HEK293 (cell line): ENCODE results near the gene MANSC4.

Source experiments
- CTCF ChIA-PET: fragments of 350-600 bp; formaldehyde crosslinking; extraction: SDS; loops from one replicate; lab custom pipeline; 2021; ENCODE audit warnings: antibody characterized with exemption; lab: Yijun Ruan, JAX
- POLR2A ChIA-PET: fragments of 300-600 bp; formaldehyde crosslinking; extraction: SDS; loops from one replicate; lab custom pipeline; 2020; ENCODE audit warnings: antibody characterized with exemption, inconsistent platforms; lab: Yijun Ruan, JAX
- H3K27ac ChIP-seq: fragments of 200-500 bp; sonication (Bioruptor generic); 2 replicates; pipeline ENCODE4 v1.5.1; 2014; ENCODE audit warnings: low read depth, low read length, control low read depth, inconsistent platforms; ENCODE audit errors: extremely low read depth
- H3K36me3 ChIP-seq, 2 experiments: fragments of 200-500 bp in 1 of 2; sonication (Bioruptor generic) in 1 of 2; 1 replicate in 1 of 2; 2 replicates in 1 of 2; pipeline ENCODE4 v1.5.1; 2014 to 2017; ENCODE audit warnings: inconsistent platforms in 2 of 2, low read length in 2 of 2; ENCODE audit not compliant: control insufficient read depth in 2 of 2, insufficient read depth in 1 of 2
- H3K4me1 ChIP-seq: fragments of 200-500 bp; sonication (Bioruptor generic); 2 replicates; pipeline ENCODE4 v1.5.1; 2014; ENCODE audit warnings: mild to moderate bottlenecking, low read length, inconsistent platforms; ENCODE audit not compliant: control insufficient read depth, insufficient read depth
- H3K4me3 ChIP-seq: 2 replicates; pipeline ENCODE4 v1.5.1; 2011; ENCODE audit warnings: low read depth, mild to moderate bottlenecking, control low read depth, low read length, moderate library complexity
- H3K9me3 ChIP-seq: fragments of 200-500 bp; sonication (Bioruptor generic); 2 replicates; pipeline ENCODE4 v1.5.1; 2014; ENCODE audit warnings: low read depth, low read length, inconsistent platforms; ENCODE audit not compliant: control insufficient read depth, insufficient read depth
- GLIS1 ChIP-seq: fragments of 450-650 bp; formaldehyde crosslinking; IDR thresholded peaks from 2 replicates; pipeline ENCODE4 v1.5.1; 2016; ENCODE audit warnings: missing biosample characterization, missing genetic modification characterization
- KLF10 ChIP-seq: fragments of 450-650 bp; IDR thresholded peaks from 2 replicates; pipeline ENCODE4 v1.5.1; 2018; ENCODE audit warnings: missing biosample characterization, mild to moderate bottlenecking, missing genetic modification characterization
- KLF17 ChIP-seq: fragments of 450-650 bp; formaldehyde crosslinking; IDR thresholded peaks from 2 replicates; pipeline ENCODE4 v1.5.1; 2016; ENCODE audit warnings: missing biosample characterization, missing genetic modification characterization
- KLF7 ChIP-seq: fragments of 450-650 bp; formaldehyde crosslinking; IDR thresholded peaks from 2 replicates; pipeline ENCODE4 v1.5.1; 2016; ENCODE audit warnings: missing biosample characterization, missing genetic modification characterization, borderline replicate concordance
- MEIS1 ChIP-seq: sonication (generic); formaldehyde crosslinking; IDR thresholded peaks from 2 replicates; pipeline ENCODE4 v1.8.1; 2022; ENCODE audit warnings: missing genetic modification reagents, mild to moderate bottlenecking, borderline replicate concordance
- OSR2 ChIP-seq: fragments of 450-650 bp; formaldehyde crosslinking; IDR thresholded peaks from 2 replicates; pipeline ENCODE4 v1.5.1; 2016; ENCODE audit warnings: missing biosample characterization, missing genetic modification characterization
- PRDM1 ChIP-seq: fragments of 450-650 bp; formaldehyde crosslinking; IDR thresholded peaks from 2 replicates; pipeline ENCODE4; 2016; ENCODE audit warnings: missing biosample characterization, missing genetic modification characterization
- WT1 ChIP-seq: fragments of 450-650 bp; formaldehyde crosslinking; IDR thresholded peaks from 2 replicates; pipeline ENCODE4 v1.5.1; 2016; ENCODE audit warnings: missing biosample characterization, missing genetic modification characterization
- ZBTB49 ChIP-seq: fragments of 450-650 bp; formaldehyde crosslinking; IDR thresholded peaks from 2 replicates; pipeline ENCODE4 v1.5.1; 2016; ENCODE audit warnings: missing biosample characterization, missing genetic modification characterization, low read depth
- ZBTB8A ChIP-seq: fragments of 450-650 bp; formaldehyde crosslinking; IDR thresholded peaks from 2 replicates; pipeline ENCODE4 v1.5.1; 2016; ENCODE audit warnings: missing biosample characterization, missing genetic modification characterization
- ZNF10 ChIP-seq: fragments of 450-650 bp; formaldehyde crosslinking; IDR thresholded peaks from 2 replicates; pipeline ENCODE4 v1.5.1; 2017; ENCODE audit warnings: missing biosample characterization, missing genetic modification characterization
- ZNF140 ChIP-seq: fragments of 450-650 bp; formaldehyde crosslinking; IDR thresholded peaks from 2 replicates; pipeline ENCODE4 v1.5.1; 2016; ENCODE audit warnings: missing biosample characterization, missing genetic modification characterization
- ZNF157 ChIP-seq: fragments of 450-650 bp; formaldehyde crosslinking; IDR thresholded peaks from 2 replicates; pipeline ENCODE4 v1.5.1; 2016; ENCODE audit warnings: missing biosample characterization, missing genetic modification characterization
- ZNF202 ChIP-seq: fragments of 450-650 bp; formaldehyde crosslinking; IDR thresholded peaks from 2 replicates; pipeline ENCODE4 v1.5.1; 2016; ENCODE audit warnings: missing biosample characterization, missing genetic modification characterization, borderline replicate concordance
- ZNF341 ChIP-seq: fragments of 450-650 bp; formaldehyde crosslinking; IDR thresholded peaks from 2 replicates; pipeline ENCODE4; 2016; ENCODE audit warnings: low read depth, missing biosample characterization, missing genetic modification characterization
- ZNF350 ChIP-seq: fragments of 450-650 bp; formaldehyde crosslinking; IDR thresholded peaks from 2 replicates; pipeline ENCODE4 v1.5.0; 2017; ENCODE audit warnings: missing biosample characterization, mild to moderate bottlenecking, missing genetic modification characterization
- ZNF354C ChIP-seq: fragments of 450-650 bp; formaldehyde crosslinking; IDR thresholded peaks from 2 replicates; pipeline ENCODE4 v1.5.1; 2016; ENCODE audit warnings: missing biosample characterization, missing genetic modification characterization, low read depth, borderline replicate concordance
- ZNF654 ChIP-seq: fragments of 450-650 bp; formaldehyde crosslinking; IDR thresholded peaks from 2 replicates; pipeline ENCODE4 v1.5.1; 2016; ENCODE audit warnings: low read depth, missing biosample characterization, missing genetic modification characterization
- ZNF792 ChIP-seq: fragments of 450-650 bp; formaldehyde crosslinking; IDR thresholded peaks from 2 replicates; pipeline ENCODE4 v1.5.1; 2016; ENCODE audit warnings: missing biosample characterization, missing genetic modification characterization
- TF ChIP-seq, protein P1 (sequence below): fragments of 450-650 bp; formaldehyde crosslinking; IDR thresholded peaks from 2 replicates; pipeline ENCODE4 v1.5.1; 2016; ENCODE audit warnings: missing biosample characterization, missing genetic modification characterization
- TF ChIP-seq, protein P2 (sequence below): fragments of 450-650 bp; formaldehyde crosslinking; IDR thresholded peaks from 2 replicates; pipeline ENCODE4 v1.5.1; 2016; ENCODE audit warnings: missing biosample characterization, missing genetic modification characterization
- TF ChIP-seq, protein P3 (sequence below): fragments of 450-650 bp; formaldehyde crosslinking; IDR thresholded peaks from 2 replicates; pipeline ENCODE4 v1.5.1; 2016; ENCODE audit warnings: missing biosample characterization, missing genetic modification characterization, borderline replicate concordance
- TF ChIP-seq, protein P4 (sequence below): fragments of 450-650 bp; formaldehyde crosslinking; IDR thresholded peaks from 2 replicates; pipeline ENCODE4 v1.5.1; 2016; ENCODE audit warnings: missing biosample characterization, missing genetic modification characterization

The MANSC4 gene

GRCh38 chr12:27822076-27822712, 42.2 kb upstream of the MANSC4 start:
- Histone ChIP-seq H3K4me3 (no peak overlapping the region), H3K27ac (no peak overlapping the region)
- POLR2A ChIA-PET = no interaction called here

GRCh38 chr12:27821259-27821973, 41.4 kb upstream of the MANSC4 start:
- no peak overlapping the region for H3K27ac ChIP-seq
- CTCF ChIA-PET = interaction anchor here (0.5 to 1.9 kb wide), 28 partner anchors 8 to 1404 kb away, joined by 3 to 13 read pairs (median 4); no protein-coding TSS in a partner anchor
- H3K9me3 ChIP-seq = no peaks in the 10 kb centered on the region
- TF ChIP-seq ZNF10 (tag by site-specific recombination) = peak; percentile 98
- TF ChIP-seq ZNF202 (tag by site-specific recombination) = no peak
- TF ChIP-seq KLF17 (tag by site-specific recombination) = no peak
- TF ChIP-seq ZNF654 (tag by site-specific recombination) = peak; percentile 53
- no peak for TF ChIP-seq ZNF341
- TF ChIP-seq, protein P1, sequence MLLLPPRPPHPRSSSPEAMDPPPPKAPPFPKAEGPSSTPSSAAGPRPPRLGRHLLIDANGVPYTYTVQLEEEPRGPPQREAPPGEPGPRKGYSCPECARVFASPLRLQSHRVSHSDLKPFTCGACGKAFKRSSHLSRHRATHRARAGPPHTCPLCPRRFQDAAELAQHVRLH (tag by site-specific recombination) = peak; percentile 93
- no peaks in the 10 kb centered on the region for H3K36me3 ChIP-seq
- POLR2A ChIA-PET = no interaction called here
- H3K4me3 ChIP-seq = no peak overlapping the region
- no peaks in the 10 kb centered on the region for H3K4me1 ChIP-seq

More at GRCh38 chr12:27822076-27822712, 42.2 kb upstream of the MANSC4 start:
- TF ChIP-seq GLIS1 (tag by site-specific recombination) = no peak
- TF ChIP-seq PRDM1 (tag by site-specific recombination) = no peak
- no peak for TF ChIP-seq ZNF792 (tag by site-specific recombination)
- no peak for TF ChIP-seq OSR2 (tag by site-specific recombination)
- TF ChIP-seq, protein P2, sequence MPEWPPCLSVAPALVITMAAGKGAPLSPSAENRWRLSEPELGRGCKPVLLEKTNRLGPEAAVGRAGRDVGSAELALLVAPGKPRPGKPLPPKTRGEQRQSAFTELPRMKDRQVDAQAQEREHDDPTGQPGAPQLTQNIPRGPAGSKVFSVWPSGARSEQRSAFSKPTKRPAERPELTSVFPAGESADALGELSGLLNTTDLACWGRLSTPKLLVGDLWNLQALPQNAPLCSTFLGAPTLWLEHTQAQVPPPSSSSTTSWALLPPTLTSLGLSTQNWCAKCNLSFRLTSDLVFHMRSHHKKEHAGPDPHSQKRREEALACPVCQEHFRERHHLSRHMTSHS (tag by site-specific recombination) = no peak
- no peak for TF ChIP-seq ZNF157 (tag by site-specific recombination)
- TF ChIP-seq, protein P3, sequence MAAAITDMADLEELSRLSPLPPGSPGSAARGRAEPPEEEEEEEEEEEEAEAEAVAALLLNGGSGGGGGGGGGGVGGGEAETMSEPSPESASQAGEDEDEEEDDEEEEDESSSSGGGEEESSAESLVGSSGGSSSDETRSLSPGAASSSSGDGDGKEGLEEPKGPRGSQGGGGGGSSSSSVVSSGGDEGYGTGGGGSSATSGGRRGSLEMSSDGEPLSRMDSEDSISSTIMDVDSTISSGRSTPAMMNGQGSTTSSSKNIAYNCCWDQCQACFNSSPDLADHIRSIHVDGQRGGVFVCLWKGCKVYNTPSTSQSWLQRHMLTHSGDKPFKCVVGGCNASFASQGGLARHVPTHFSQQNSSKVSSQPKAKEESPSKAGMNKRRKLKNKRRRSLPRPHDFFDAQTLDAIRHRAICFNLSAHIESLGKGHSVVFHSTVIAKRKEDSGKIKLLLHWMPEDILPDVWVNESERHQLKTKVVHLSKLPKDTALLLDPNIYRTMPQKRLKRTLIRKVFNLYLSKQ (tag by site-specific recombination) = no peak
- no peak for TF ChIP-seq WT1
- TF ChIP-seq ZNF350 = no peak
- no peak for TF ChIP-seq ZBTB49 (tag by site-specific recombination)
- TF ChIP-seq, protein P4, sequence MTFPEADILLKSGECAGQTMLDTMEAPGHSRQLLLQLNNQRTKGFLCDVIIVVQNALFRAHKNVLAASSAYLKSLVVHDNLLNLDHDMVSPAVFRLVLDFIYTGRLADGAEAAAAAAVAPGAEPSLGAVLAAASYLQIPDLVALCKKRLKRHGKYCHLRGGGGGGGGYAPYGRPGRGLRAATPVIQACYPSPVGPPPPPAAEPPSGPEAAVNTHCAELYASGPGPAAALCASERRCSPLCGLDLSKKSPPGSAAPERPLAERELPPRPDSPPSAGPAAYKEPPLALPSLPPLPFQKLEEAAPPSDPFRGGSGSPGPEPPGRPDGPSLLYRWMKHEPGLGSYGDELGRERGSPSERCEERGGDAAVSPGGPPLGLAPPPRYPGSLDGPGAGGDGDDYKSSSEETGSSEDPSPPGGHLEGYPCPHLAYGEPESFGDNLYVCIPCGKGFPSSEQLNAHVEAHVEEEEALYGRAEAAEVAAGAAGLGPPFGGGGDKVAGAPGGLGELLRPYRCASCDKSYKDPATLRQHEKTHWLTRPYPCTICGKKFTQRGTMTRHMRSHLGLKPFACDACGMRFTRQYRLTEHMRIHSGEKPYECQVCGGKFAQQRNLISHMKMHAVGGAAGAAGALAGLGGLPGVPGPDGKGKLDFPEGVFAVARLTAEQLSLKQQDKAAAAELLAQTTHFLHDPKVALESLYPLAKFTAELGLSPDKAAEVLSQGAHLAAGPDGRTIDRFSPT (tag by site-specific recombination) = no peak
- no peak for TF ChIP-seq KLF7 (tag by site-specific recombination)
- TF ChIP-seq ZBTB8A (tag by site-specific recombination) = no peak
- TF ChIP-seq KLF10 (tag by site-specific recombination) = no peak
- TF ChIP-seq ZNF140 (tag by site-specific recombination) = no peak
- TF ChIP-seq MEIS1 (CRISPR knock-in tag) = no peak
- no peak for TF ChIP-seq ZNF354C
- Histone ChIP-seq H3K9me3 (no peaks in the 10 kb centered on the region), H3K4me1 (no peaks in the 10 kb centered on the region), H3K36me3 (no peaks in the 10 kb centered on the region)
- CTCF ChIA-PET = interaction anchor here (0.6 to 1.9 kb wide), 19 partner anchors 8 to 339 kb away, joined by 3 to 13 read pairs (median 5); no protein-coding TSS in a partner anchor
